ENCODE results near the gene ACTN1.
"Not testable (repeated sequence)": the region's sequence is repeated elsewhere in the genome, so short reads cannot be mapped to it uniquely, and the experiment has no call there.

The ACTN1 gene

GRCh38 chr14:68863610-68864360 lies 115.3 kb downstream of the ACTN1 start:
- TF ChIP-seq CTCF (IDR thresholded peaks at IDR 0.05; ENCODE audit: insufficient read depth, missing control alignments): no peak
- DNase-seq (ENCODE audit: insufficient read length, low spot score) (no peak), FAIRE-seq (no peak)

DNA sequence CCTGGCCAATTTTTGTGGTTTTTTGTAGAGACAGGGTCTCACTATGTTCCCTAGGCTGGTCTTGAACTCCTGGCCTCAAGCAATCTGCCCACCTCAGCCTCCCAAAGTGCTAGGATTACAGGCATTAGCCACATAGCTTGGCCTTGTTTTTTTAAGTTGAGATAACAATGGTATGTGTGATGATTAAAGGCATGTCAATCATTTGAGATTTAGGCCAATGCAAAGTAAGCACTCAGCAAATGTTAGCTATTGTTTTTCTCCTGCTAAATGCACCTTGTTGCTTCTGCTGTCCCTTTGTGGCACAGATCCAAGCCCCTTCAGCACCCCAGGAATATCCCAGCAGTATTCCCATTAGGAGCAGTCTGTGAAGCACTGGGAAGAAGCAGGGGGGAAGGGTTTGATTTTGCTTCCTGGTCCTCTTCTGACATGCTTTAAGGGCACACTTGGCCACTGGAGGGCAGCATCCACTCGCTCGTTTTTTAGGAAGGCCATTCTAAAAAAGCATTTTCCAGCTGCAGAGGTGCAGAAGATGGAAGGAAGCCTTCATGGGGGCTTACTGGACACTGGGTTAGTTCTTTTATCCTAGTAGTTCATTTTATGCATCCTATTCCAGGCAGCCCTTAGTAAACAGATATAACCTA lies 116.0 kb downstream of the ACTN1 start:
- FAIRE-seq: peak; percentile 68
- DNase-seq (ENCODE audit: insufficient read length, low spot score): peak; percentile 58
- peak; percentile 81 for TF ChIP-seq CTCF (IDR thresholded peaks at IDR 0.05; ENCODE audit: insufficient read depth, missing control alignments)

GRCh38 chr14:68860771-68861170 lies 118.3 kb downstream of the ACTN1 start:
- no peak for TF ChIP-seq CTCF (IDR thresholded peaks at IDR 0.05; ENCODE audit: insufficient read depth, missing control alignments)
- DNase-seq (ENCODE audit: insufficient read length, low spot score) (no peak), FAIRE-seq (no peak)

DNA sequence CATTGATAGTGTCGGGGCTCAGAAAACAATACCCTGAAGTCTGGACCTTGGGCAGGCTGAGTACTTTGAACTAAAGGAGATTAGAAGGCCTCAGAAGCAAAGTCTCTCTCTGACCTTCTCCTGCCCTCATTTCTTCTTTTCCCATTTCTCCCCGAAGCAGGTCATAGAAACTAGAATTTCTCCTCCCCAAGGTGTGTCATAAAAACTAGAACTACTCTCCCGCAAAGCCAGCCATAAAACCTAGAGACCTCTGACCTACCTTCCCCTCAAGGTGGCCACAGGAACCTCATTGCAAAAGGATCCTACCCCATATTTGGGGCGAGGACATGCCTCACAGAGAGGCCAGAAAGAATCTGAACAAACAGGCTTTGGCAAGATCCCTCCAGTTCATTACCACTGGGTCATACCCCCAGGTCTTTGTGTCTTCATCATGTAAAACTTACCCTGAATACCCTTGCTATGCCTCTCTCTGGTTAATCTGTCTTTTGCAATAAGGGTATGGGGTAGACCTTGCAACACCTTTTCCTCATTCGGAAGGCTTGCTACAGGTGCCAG lies 121.5 kb downstream of the ACTN1 start:
- FAIRE-seq (no peak), DNase-seq (ENCODE audit: insufficient read length, low spot score) (no peak)
- no peak for TF ChIP-seq CTCF (IDR thresholded peaks at IDR 0.05; ENCODE audit: insufficient read depth, missing control alignments)

- DNase-seq (ENCODE audit: insufficient read length, low spot score) (no peak), FAIRE-seq (no peak)
- TF ChIP-seq CTCF (IDR thresholded peaks at IDR 0.05; ENCODE audit: insufficient read depth, missing control alignments): no peak
These were observed 122.5 kb downstream of the ACTN1 start for GRCh38 chr14:68856572-68856971.

DNA sequence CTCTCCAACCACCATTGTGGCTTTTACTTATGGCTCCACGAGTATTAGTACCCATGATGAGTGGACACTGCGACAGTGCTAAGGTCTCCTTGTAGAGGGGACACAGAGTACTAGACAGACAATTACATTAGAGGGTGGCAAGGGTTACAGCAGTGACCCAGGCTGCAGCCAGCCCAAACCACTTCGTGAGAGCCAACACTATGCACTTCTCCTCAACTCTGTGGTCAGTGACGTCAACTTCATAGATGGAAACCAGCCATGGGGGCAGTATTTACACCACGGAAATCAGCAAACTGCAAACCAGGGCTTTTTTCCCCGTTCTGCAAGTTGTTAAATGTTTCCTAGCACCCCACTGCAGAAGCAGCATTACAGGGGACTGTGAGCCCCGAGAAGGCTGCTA lies 124.7 kb downstream of the ACTN1 start:
- TF ChIP-seq CTCF (IDR thresholded peaks at IDR 0.05; ENCODE audit: insufficient read depth, missing control alignments): no peak
- DNase-seq (ENCODE audit: insufficient read length, low spot score): no peak
- FAIRE-seq: no peak

DNA sequence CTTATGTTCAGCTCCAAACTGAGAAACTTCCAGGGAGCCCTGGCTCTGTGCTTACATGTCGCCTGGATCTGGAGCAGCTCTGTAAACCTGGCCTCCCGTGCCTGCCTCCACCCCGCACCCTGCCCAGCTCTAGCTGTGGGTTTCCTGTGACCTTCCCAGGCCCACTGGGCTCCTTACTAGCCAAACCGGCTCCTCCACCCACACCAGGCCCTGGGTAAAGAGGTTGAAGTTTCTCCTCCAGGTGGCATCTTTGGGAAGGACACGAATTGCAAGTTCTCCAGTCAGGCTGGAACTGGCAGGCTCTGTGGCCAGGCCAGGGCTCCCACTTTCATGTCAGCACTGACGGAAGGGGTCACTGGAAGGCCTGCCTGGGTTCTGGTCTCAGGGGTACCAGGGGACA lies 125.4 kb downstream of the ACTN1 start:
- no peak for TF ChIP-seq CTCF (IDR thresholded peaks at IDR 0.05; ENCODE audit: insufficient read depth, missing control alignments)
- FAIRE-seq (no peak), DNase-seq (ENCODE audit: insufficient read length, low spot score) (no peak)

GRCh38 chr14:68852493-68852892 lies 126.6 kb downstream of the ACTN1 start:
- FAIRE-seq; DNase-seq (ENCODE audit: insufficient read length, low spot score): not testable (repeated sequence)

Measured in D721Med (cell line).